HepG2 (cell line): ENCODE data around the gene TCAIM. TPM values are rescaled to one million over a fixed set of nuclear protein-coding genes. Genes with fewer than 3 reads are reported as not detected.
A peak's percentile ranks its signal among the peaks of the same experiment; 100 is the strongest.

Experiments
- ATAD3A ChIP-seq: sonication (generic); formaldehyde crosslinking; IDR thresholded peaks from 2 replicates; pipeline ENCODE4 v1.4.0; 2020; ENCODE audit warnings: missing genetic modification reagents
- CEBPG ChIP-seq: IDR thresholded peaks from 2 replicates; pipeline ENCODE4 v1.6.1; 2016
- HCFC1 ChIP-seq: fragments of 150-350 bp; IDR thresholded peaks from 2 replicates; pipeline ENCODE4 v1.6.1; 2014; ENCODE audit warnings: low read depth, low read length
- IRF2 ChIP-seq: IDR thresholded peaks from 2 replicates; pipeline ENCODE4 v1.6.1; 2018; ENCODE audit warnings: missing genetic modification reagents, missing compliant biosample characterization
- JUNB ChIP-seq: sonication (generic); formaldehyde crosslinking; IDR thresholded peaks from 2 replicates; pipeline ENCODE4 v1.8.0; 2022; ENCODE audit warnings: missing genetic modification reagents, mild to moderate bottlenecking, borderline replicate concordance
- KMT2A ChIP-seq: sonication (generic); formaldehyde crosslinking; IDR thresholded peaks from 2 replicates; pipeline ENCODE4 v1.4.0; 2020; ENCODE audit warnings: missing genetic modification reagents
- MEIS1 ChIP-seq: sonication (generic); formaldehyde crosslinking; IDR thresholded peaks from 2 replicates; pipeline ENCODE4 v1.9.0; 2021; ENCODE audit warnings: mild to moderate bottlenecking, missing genetic modification reagents, moderate library complexity, borderline replicate concordance
- MTF1 ChIP-seq: sonication (generic); formaldehyde crosslinking; IDR thresholded peaks from 2 replicates; pipeline ENCODE4 v1.5.0; 2020; ENCODE audit warnings: missing genetic modification reagents
- NPAS2 ChIP-seq: sonication (generic); formaldehyde crosslinking; IDR thresholded peaks from 2 replicates; pipeline ENCODE4 v1.8.0; 2022; ENCODE audit warnings: mild to moderate bottlenecking, missing genetic modification reagents, borderline replicate concordance
- PRMT3 ChIP-seq: sonication (generic); formaldehyde crosslinking; IDR thresholded peaks from 2 replicates; pipeline ENCODE4 v1.8.1; 2022; ENCODE audit warnings: low read depth, mild to moderate bottlenecking, moderate library complexity, missing genetic modification reagents, borderline replicate concordance
- SMAD1 ChIP-seq: sonication (generic); formaldehyde crosslinking; IDR thresholded peaks from 2 replicates; pipeline ENCODE4 v1.4.0; 2020; ENCODE audit warnings: missing genetic modification reagents, low read depth, mild to moderate bottlenecking, borderline replicate concordance
- SP5 ChIP-seq: IDR thresholded peaks from 2 replicates; pipeline ENCODE4 v1.6.1; 2016; ENCODE audit warnings: low read depth, borderline replicate concordance
- SPEN ChIP-seq: sonication (generic); formaldehyde crosslinking; IDR thresholded peaks from 2 replicates; pipeline ENCODE4 v1.5.1; 2020; ENCODE audit warnings: low read depth, mild to moderate bottlenecking, missing genetic modification reagents
- STAG1 ChIP-seq: sonication (generic); formaldehyde crosslinking; IDR thresholded peaks from 2 replicates; pipeline ENCODE4 v1.4.0; 2020; ENCODE audit warnings: missing genetic modification reagents
- TARDBP ChIP-seq: sonication (generic); formaldehyde crosslinking; IDR thresholded peaks from 2 replicates; pipeline ENCODE4 v1.8.0; 2022; ENCODE audit warnings: mild to moderate bottlenecking, missing genetic modification reagents
- ZBTB20 ChIP-seq: sonication (generic); formaldehyde crosslinking; IDR thresholded peaks from 2 replicates; pipeline ENCODE4 v1.8.1; 2023; ENCODE audit warnings: missing genetic modification reagents, low read depth, mild to moderate bottlenecking, borderline replicate concordance
- ZBTB38 ChIP-seq: sonication (generic); formaldehyde crosslinking; IDR thresholded peaks from 2 replicates; pipeline ENCODE4 v1.5.1; 2020; ENCODE audit warnings: mild to moderate bottlenecking, missing genetic modification reagents
- ZKSCAN8 ChIP-seq: IDR thresholded peaks from 2 replicates; pipeline ENCODE4 v1.6.1; 2016; ENCODE audit warnings: borderline replicate concordance, missing genetic modification reagents, missing compliant biosample characterization
- ZNF430 ChIP-seq: sonication (generic); formaldehyde crosslinking; IDR thresholded peaks from 2 replicates; pipeline ENCODE4 v1.9.0; 2021; ENCODE audit warnings: mild to moderate bottlenecking, missing genetic modification reagents
- ZNF577 ChIP-seq: sonication (generic); formaldehyde crosslinking; IDR thresholded peaks from 2 replicates; pipeline ENCODE4 v1.4.0; 2020; ENCODE audit warnings: mild to moderate bottlenecking, low read depth, missing genetic modification reagents, borderline replicate concordance
- ZNF713 ChIP-seq: sonication (generic); formaldehyde crosslinking; IDR thresholded peaks from 2 replicates; pipeline ENCODE4 v1.4.0; 2020; ENCODE audit warnings: mild to moderate bottlenecking, missing genetic modification reagents
- ZNF747 ChIP-seq: sonication (generic); formaldehyde crosslinking; IDR thresholded peaks from 2 replicates; pipeline ENCODE4 v1.8.1; 2023; ENCODE audit warnings: missing genetic modification reagents, mild to moderate bottlenecking, borderline replicate concordance
- ZNF768 ChIP-seq: sonication (generic); formaldehyde crosslinking; IDR thresholded peaks from 2 replicates; pipeline ENCODE4 v1.4.0; 2020; ENCODE audit warnings: missing genetic modification reagents
- polyA plus RNA-seq, 8 experiments: library from polyadenylated mRNA; depleted of rRNA in 3 of 8; stranded (reverse) in 7 of 8; unstranded in 1 of 8; fragments of >200 nt; fragmentation: Illumina TruSeq in 4 of 8; extraction: Trizol in 4 of 8; gene quantifications; 2 replicates each; pipeline versions ENCODE4 v1.2.1 to v1.2.3, GENCODE V29; 2011 to 2016; ENCODE audit warnings: low read depth in 4 of 8, missing spikeins in 1 of 8, mixed read lengths in 1 of 8; ENCODE audit not compliant: insufficient read depth in 1 of 8
- total RNA-seq, 5 experiments: library from RNA; depleted of rRNA; stranded (reverse); fragments of >200 nt; fragmentation: Illumina TruSeq; extraction: Trizol; gene quantifications; 2 replicates each; pipeline ENCODE4 v1.2.3, GENCODE V29; 2016; ENCODE audit warnings: low read depth in 1 of 5
- TF ChIP-seq, protein P1 (sequence below): sonication (generic); formaldehyde crosslinking; conservative IDR thresholded peaks from 2 replicates; pipeline ENCODE4 v1.4.0; 2020; ENCODE audit warnings: mild to moderate bottlenecking, missing genetic modification reagents, moderate library complexity
- TF ChIP-seq, protein P2 (sequence below): sonication (generic); formaldehyde crosslinking; conservative IDR thresholded peaks from 2 replicates; pipeline ENCODE4 v1.8.0; 2022; ENCODE audit warnings: low read depth, missing genetic modification reagents

TCAIM gene
- total and polyA plus RNA-seq, 2 of the 13 experiments (the other 11 are each of a cell fraction or from before 2014, with no cell fraction given) = 16.9 to 22.6 TPM

DNA sequence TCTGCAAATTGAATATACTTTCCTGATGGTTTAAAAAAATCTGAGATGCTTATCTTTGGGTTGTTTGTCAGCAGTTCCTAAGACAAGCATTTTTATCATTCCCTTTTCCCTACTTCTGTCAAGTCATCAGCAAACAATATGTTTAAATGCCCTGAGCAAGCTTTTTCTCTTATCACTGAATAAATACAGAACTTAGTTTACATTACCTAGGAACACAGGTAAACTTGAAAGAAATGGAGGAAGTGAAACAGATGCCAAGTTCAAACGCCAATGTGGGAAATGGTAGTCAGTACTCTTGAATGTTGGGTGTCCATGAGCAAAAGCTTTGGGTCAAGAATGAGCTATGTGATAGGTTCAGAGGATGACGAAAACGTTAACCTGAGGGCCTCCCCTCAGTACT lies 17.2 kb upstream of the TCAIM start (continued):
- TF ChIP-seq PRMT3 (CRISPR knock-in tag) = no peak
- no peak for TF ChIP-seq ZNF768 (CRISPR knock-in tag)
- TF ChIP-seq TARDBP (CRISPR knock-in tag) = peak; percentile 78; the same call in 1 of the 2 replicates
- no peak for TF ChIP-seq ZNF747 (CRISPR knock-in tag)
- TF ChIP-seq SMAD1 = no peak
- peak; percentile 59; the same call in 1 of the 2 replicates for TF ChIP-seq JUNB (CRISPR knock-in tag)
- TF ChIP-seq IRF2 = peak; percentile 73
- no peak for TF ChIP-seq ZNF577 (CRISPR knock-in tag)
- TF ChIP-seq NPAS2 (CRISPR knock-in tag) = no peak
- peak; percentile 65; the same call in 1 of the 2 replicates for TF ChIP-seq ZKSCAN8 (CRISPR knock-in tag)
- no peak for TF ChIP-seq ZNF713 (CRISPR knock-in tag)
- TF ChIP-seq ZBTB20 (CRISPR knock-in tag) = peak; percentile 66; the same call in 1 of the 2 replicates
- TF ChIP-seq ZNF430 (CRISPR knock-in tag) = no peak
- TF ChIP-seq MEIS1 = peak; percentile 71; the same call in 1 of the 2 replicates
- TF ChIP-seq MTF1 = no peak
- no peak for TF ChIP-seq STAG1
- no peak; the same call in 1 of the 2 replicates for TF ChIP-seq SPEN (CRISPR knock-in tag)
- no peak for TF ChIP-seq ZBTB38 (CRISPR knock-in tag)
- no peak for TF ChIP-seq HCFC1
- TF ChIP-seq SP5 (CRISPR knock-in tag) = no peak
- TF ChIP-seq KMT2A = no peak
- TF ChIP-seq, protein P1, sequence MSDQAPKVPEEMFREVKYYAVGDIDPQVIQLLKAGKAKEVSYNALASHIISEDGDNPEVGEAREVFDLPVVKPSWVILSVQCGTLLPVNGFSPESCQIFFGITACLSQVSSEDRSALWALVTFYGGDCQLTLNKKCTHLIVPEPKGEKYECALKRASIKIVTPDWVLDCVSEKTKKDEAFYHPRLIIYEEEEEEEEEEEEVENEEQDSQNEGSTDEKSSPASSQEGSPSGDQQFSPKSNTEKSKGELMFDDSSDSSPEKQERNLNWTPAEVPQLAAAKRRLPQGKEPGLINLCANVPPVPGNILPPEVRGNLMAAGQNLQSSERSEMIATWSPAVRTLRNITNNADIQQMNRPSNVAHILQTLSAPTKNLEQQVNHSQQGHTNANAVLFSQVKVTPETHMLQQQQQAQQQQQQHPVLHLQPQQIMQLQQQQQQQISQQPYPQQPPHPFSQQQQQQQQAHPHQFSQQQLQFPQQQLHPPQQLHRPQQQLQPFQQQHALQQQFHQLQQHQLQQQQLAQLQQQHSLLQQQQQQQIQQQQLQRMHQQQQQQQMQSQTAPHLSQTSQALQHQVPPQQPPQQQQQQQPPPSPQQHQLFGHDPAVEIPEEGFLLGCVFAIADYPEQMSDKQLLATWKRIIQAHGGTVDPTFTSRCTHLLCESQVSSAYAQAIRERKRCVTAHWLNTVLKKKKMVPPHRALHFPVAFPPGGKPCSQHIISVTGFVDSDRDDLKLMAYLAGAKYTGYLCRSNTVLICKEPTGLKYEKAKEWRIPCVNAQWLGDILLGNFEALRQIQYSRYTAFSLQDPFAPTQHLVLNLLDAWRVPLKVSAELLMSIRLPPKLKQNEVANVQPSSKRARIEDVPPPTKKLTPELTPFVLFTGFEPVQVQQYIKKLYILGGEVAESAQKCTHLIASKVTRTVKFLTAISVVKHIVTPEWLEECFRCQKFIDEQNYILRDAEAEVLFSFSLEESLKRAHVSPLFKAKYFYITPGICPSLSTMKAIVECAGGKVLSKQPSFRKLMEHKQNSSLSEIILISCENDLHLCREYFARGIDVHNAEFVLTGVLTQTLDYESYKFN = peak; percentile 94
- TF ChIP-seq, protein P2, sequence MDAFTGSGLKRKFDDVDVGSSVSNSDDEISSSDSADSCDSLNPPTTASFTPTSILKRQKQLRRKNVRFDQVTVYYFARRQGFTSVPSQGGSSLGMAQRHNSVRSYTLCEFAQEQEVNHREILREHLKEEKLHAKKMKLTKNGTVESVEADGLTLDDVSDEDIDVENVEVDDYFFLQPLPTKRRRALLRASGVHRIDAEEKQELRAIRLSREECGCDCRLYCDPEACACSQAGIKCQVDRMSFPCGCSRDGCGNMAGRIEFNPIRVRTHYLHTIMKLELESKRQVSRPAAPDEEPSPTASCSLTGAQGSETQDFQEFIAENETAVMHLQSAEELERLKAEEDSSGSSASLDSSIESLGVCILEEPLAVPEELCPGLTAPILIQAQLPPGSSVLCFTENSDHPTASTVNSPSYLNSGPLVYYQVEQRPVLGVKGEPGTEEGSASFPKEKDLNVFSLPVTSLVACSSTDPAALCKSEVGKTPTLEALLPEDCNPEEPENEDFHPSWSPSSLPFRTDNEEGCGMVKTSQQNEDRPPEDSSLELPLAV (CRISPR knock-in tag) = no peak
- TF ChIP-seq CEBPG (CRISPR knock-in tag) = peak; percentile 35; the same call in 1 of the 2 replicates
- no peak for TF ChIP-seq ATAD3A
